Stimulated activated CD8-positive, alpha-beta memory T cell treated with anti-CD3 and anti-CD28 coated beads, Interleukin-7, amount 100 ng/mL, for 4 hours (primary cell): Measurements from ENCODE around the gene CFP.

Source experiments
- DNase-seq, 2 donors: peaks; one replicate each; pipeline ENCODE4 v3.0.0-alpha.2; 2020; ENCODE audit warnings: low read depth in 2 of 2

CFP gene

GRCh38 chrX:47637546-47638195 is 7.9 kb upstream of the CFP start:
- DNase-seq: no peak

DNA sequence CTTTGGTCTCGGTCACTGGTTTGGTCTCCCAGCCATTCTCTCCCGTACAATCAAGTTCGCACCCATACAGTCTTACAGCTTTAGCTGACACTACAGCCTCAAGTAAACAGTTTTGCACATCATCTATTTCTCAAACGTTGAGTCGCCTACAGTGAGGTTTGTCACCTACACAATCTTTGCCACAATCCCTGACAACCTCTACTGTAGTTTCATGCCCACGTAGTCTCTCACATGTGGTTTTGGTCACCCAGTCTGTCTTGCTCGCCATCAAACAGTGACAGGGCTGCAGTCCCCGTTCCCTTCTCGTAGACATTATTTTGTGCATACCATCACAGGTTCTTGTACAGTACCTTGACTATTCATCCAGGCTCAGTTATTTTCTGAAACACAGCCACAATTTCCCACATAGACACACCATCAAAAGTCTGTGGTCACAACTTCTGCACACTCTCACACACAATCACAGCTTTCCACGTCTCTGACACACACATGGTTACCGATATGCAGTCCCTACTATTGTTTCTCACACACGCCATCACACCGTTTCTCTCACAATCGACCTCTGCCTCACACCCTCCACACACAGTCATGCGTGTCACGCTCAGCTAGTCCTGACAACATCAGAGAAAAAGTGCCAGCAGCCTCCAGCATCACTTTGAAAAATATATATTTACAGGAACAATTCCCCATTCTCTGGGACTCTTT is 5.3 kb upstream of the CFP start:
- no peak for DNase-seq

DNA sequence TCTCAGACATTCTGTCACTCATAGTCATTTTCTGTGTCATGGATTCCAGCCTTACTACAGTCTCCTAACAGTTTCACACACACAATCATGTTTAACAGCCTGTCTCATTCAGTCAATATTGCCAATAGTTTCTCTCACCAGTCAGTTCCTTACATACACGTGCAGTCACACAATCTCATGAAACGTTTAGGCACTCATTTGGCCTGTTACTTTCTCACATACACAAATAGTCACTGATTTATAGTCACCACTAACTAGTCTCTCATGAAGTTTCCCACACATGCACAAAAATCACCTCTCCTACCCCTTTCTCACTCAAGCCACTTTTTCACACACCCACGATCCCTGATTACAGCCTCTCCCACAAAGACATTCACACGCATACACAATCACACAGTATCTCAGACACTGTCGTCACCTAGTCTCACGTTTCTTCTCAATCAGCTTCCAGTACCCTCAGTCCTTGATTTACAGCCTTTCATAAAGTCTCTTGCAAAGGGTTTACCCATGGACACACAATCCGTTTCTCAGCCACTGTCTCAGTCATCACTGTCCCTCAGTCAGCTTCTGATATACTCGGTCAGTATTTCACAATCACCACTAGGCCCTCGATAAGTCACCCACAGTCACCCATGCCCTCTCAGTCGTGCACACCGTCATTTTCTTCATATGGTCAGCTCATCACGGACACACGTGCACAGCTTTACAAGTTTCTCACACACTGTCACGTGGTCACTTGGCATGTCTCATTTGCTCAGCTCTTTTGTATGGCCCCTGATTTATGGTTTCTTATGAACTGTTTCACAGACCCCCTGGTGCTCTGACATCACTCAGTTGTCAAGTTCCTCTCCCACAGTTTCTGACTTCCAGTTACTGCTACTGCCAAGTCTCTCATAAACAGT is 4.2 kb upstream of the CFP start:
- DNase-seq: no peak

DNA sequence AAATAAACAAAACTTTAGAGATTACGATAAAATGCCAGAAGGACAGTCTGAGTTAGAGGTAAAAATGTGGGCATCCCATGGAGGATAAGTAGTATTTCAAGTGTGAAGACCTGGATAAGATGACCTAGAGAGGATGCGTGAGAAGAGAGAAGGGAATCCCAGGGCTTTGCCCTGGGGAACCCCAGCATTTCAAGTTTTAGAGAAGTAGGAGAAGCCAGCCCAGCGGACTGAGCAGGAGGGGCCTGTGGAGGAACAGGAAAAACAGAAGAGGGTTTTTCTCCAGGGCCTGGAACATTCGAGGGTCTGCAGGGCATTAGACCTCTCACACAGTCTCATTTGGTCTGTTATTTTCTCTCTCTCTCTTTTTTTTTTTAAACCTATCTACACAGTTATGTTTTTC is 2.9 kb upstream of the CFP start:
- DNase-seq: no peak

- no peak for DNase-seq
These were observed 1.9 kb upstream of the CFP start for GRCh38 chrX:47631676-47632075.

GRCh38 chrX:47628982-47629381 is 748 bp downstream of the CFP start:
- DNase-seq: no peak

- DNase-seq: no peak
These were observed 4.4 kb downstream of the CFP start for GRCh38 chrX:47625365-47625764.

DNA sequence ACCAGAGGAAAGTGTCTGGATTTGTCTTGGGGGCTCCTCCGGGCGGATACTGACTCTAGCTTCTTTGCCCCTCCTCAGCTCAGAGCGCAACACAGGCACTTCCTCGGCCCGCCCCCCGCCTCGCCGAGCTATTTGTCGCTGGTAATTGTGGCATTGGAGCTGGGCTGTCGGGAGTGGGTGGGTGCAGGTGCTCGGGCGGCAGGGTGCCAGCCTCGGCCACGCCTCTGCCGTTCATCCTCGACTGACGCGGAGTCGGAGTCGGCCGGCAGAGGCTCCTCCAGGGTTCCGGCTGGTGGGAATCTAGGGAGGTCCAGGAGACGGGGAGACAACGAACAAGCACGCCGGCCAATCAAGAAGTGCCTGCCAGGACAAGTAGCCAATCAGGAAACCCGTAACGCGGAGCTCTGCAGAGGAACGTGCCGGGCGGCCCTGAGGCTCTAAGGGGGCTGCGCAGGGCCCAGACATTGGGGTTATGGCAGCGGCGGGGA is 6.1 kb downstream of the CFP start:
- no peak for DNase-seq

GRCh38 chrX:47621851-47622250 is 7.9 kb downstream of the CFP start:
- DNase-seq: no peak

- DNase-seq: no peak
These were observed 9.4 kb downstream of the CFP start for GRCh38 chrX:47620303-47620685.

GRCh38 chrX:47619486-47620302 is 10.0 kb downstream of the CFP start, which contains the start of gene SYN1:
TSS of gene SYN1 (minus strand) at chrX:47619857. CDS start at chrX:47619728, 129 bp downstream.
- DNase-seq: peak; percentile 51 to 75

GRCh38 chrX:47618923-47619485 is 10.7 kb downstream of the CFP start:
- no peak for DNase-seq

DNA sequence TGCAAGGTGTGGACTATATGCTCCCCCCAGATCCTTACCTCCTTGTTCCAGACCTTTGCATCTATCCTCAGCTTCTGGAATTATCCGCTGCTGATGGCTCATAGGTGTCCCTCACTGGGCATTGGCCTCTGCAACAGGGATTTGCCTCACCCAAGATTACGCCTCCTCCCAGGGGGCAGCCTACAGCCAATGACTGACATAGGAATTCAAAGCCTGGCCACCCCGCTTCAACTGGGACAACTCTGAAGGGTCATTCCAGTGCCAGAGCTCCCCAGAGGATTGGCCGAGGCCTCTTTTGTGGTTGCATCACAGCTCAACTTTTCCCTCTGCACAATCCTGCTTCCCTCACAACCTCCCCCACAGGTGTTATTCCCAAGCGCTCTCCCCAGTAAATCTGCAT is 15.1 kb downstream of the CFP start:
- DNase-seq: no peak

- DNase-seq: no peak
These were observed 16.6 kb downstream of the CFP start for GRCh38 chrX:47613082-47613481.

- no peak for DNase-seq
These were observed 17.3 kb downstream of the CFP start for GRCh38 chrX:47612418-47612817.

DNA sequence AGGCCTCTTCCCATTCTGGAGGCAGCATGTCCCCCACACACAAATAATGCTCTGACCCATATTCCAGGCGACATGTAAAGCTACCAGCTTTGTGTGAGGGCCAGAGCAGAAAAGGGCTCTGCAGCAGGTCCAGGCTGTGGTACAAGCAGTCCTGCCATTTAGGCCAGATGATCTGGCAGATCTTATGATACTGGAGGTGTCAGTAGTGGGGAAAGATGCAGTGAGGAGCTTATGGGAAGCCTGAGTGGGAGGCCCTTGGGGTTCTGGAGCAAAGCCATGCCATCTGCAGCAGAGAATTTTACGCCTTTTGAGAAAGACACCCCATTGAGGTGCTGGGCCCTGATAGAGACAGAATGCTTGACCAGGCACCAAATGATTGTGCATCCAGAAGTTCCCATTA is 17.8 kb downstream of the CFP start:
- no peak for DNase-seq

DNA sequence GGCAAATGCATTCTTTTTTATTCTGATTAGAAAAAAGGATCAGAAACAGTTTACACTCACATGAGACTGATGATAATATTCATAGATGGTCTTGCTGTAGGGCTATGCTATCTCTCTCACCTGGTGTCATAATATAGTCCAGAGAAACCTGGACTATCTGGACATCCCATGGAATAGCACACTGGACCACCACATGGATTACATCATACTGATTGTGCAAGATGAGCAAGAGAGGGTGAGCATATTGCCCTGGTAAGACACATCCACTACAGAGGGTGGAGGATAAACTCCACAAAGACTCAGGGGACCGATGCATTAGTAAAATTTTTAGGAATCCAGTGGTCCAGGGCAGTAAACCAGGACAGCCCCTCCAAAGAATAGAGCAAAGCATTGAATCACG is 18.2 kb downstream of the CFP start:
- DNase-seq: no peak

- DNase-seq: no peak
These were observed 19.2 kb downstream of the CFP start for GRCh38 chrX:47610511-47610910.

DNA sequence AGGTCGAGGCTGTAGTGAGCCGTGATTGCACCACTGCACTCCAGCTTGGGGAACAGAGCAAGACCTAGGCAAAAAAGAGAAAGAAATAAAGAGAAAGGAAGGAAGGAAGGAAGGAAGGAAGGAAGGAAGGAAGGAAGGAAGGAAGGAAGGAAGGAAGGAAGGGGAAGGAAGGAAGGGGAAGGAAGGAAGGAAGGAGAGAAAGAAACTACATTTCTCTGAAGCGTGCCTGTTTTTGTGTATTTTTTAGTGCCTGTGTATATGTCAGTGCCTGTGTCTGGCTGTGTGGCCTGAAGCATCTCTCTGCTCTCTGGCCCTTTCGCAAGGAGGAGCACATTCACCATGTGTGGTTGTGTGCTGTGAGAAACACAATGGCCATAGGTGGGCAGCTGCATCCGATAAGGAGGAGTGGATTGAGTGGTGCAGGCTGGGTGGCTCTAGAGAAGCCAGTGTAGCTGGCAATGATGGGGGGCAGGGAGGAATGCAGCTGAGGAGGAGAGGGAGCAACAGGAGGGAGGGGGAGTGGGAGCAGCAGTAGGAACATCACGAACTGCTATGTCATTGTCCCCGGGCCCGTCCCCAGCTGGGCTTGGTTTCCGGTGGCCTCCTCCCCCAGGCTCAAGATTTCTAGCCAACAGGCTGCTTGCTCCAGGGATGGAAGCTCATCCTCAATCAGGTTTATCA is 21.5 kb downstream of the CFP start:
- no peak for DNase-seq

DNA sequence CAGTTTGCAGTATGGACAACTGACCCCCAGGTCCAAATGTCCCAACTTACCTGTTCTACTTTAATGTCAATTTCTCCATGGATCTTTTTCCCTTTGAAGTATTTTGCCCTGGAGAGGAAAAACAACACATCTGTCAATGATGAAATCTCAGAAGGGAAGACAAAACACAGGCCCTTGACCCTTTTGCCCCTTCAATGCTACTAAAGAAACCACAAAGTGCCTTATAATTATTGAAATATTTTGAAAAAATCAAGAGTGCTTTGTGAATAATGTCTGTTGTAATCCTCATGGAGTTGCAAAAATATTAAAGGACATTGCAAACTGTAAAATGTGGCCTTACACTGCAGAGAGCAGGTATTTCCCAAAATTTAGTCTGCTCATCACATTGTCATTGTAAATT is 22.6 kb downstream of the CFP start:
- no peak for DNase-seq

GRCh38 chrX:47605024-47605423 is 24.7 kb downstream of the CFP start:
- DNase-seq: no peak
